ENCODE results near the gene ANKDD1A.

ANKDD1A gene

GRCh38 chr15:64961013-64961412 is 49.3 kb downstream of the ANKDD1A start:
- no peak for DNase-seq (ENCODE audit: low read depth in 2 of 2)

- DNase-seq (ENCODE audit: low read depth in 2 of 2) = no peak
Measured at GRCh38 chr15:64969401-64969800, 57.7 kb downstream of the ANKDD1A start.

GRCh38 chr15:64970698-64971097 is 59.0 kb downstream of the ANKDD1A start:
- no peak for DNase-seq (ENCODE audit: low read depth in 2 of 2)

GRCh38 chr15:64975390-64975789 is 63.7 kb downstream of the ANKDD1A start:
- peak in 1 of 2 experiments; percentile 15 for DNase-seq (ENCODE audit: low read depth in 2 of 2)

- no peak for DNase-seq (ENCODE audit: low read depth in 2 of 2)
Measured at GRCh38 chr15:64979252-64979710, 67.6 kb downstream of the ANKDD1A start.

GRCh38 chr15:64981812-64982431 is 70.2 kb downstream of the ANKDD1A start:
- no peak for DNase-seq (ENCODE audit: low read depth in 2 of 2)

- DNase-seq (ENCODE audit: low read depth in 2 of 2) = peak; percentile 52 to 60
Measured at GRCh38 chr15:64982472-64982871, 70.8 kb downstream of the ANKDD1A start.

- peak; percentile 34 to 40 for DNase-seq (ENCODE audit: low read depth in 2 of 2)
Measured at GRCh38 chr15:64985366-64986033, 73.8 kb downstream of the ANKDD1A start.

- DNase-seq (ENCODE audit: low read depth in 2 of 2) = no peak
Measured at GRCh38 chr15:64987136-64987535, 75.4 kb downstream of the ANKDD1A start.

GRCh38 chr15:64989416-64990167 is 77.9 kb downstream of the ANKDD1A start, which contains the start of gene SPG21:
Gene SPG21 (minus strand): TSS chr15:64989914. CDS start chr15:64983569, 6,345 bp downstream.
- peak; percentile 85 to 87 for DNase-seq (ENCODE audit: low read depth in 2 of 2)

GRCh38 chr15:64990168-64990470 is 78.4 kb downstream of the ANKDD1A start:
- DNase-seq (ENCODE audit: low read depth in 2 of 2) = no peak

GRCh38 chr15:64991536-64992135 is 79.9 kb downstream of the ANKDD1A start:
- no peak for DNase-seq (ENCODE audit: low read depth in 2 of 2)

- no peak for DNase-seq (ENCODE audit: low read depth in 2 of 2)
Measured at GRCh38 chr15:64993290-64993689, 81.6 kb downstream of the ANKDD1A start.

- no peak for DNase-seq (ENCODE audit: low read depth in 2 of 2)
Measured at GRCh38 chr15:64997066-64997465, 85.4 kb downstream of the ANKDD1A start.

GRCh38 chr15:64997745-64998375 is 86.2 kb downstream of the ANKDD1A start:
- DNase-seq (ENCODE audit: low read depth in 2 of 2) = no peak

GRCh38 chr15:65004993-65005392 is 93.3 kb downstream of the ANKDD1A start:
- no peak for DNase-seq (ENCODE audit: low read depth in 2 of 2)

- no peak for DNase-seq (ENCODE audit: low read depth in 2 of 2)
Measured at GRCh38 chr15:65006876-65007275, 95.2 kb downstream of the ANKDD1A start.

Measured in fibroblast of skin of left quadriceps (primary cell).